NOMO-1 treated with DMSO at 0.1 percent for 48 hours (cell line): ENCODE results near the gene BTG1.

Experiments used
- DNase-seq: peaks from one replicate; lab custom pipeline; 2025; ENCODE audit not compliant: unreplicated experiment; lab: John Stamatoyannopoulos, UW

Gene BTG1

DNA sequence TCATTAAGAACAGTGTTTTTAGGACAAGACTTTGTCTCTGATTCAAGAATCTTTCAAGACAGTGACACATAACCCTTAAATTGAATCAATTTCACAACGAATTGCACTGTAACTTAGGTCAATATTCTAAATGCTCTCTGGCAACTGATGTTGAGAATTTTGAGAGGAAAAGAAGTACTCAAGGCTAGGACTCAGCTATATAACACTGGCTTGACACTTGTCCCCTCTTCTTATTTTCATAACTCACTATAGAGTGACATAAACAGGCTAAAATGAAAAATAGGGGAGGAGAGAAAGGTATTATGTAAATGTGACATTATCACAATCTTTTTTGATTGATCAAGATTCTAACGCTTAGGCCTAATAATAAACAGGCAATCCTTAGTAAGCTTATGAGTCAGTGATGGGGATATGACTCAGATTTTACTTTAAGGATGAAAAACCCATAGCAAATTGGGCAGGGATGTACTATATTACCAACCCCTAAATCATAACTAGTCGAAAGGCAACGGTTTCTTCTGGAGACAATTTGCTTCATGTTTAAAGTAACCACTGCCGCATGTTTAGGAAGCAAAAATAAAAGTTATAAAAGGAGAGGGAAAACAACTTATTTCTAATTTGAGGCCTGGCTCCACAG, 10.9 kb downstream of the BTG1 start:
- peak; percentile 48 for DNase-seq

DNA sequence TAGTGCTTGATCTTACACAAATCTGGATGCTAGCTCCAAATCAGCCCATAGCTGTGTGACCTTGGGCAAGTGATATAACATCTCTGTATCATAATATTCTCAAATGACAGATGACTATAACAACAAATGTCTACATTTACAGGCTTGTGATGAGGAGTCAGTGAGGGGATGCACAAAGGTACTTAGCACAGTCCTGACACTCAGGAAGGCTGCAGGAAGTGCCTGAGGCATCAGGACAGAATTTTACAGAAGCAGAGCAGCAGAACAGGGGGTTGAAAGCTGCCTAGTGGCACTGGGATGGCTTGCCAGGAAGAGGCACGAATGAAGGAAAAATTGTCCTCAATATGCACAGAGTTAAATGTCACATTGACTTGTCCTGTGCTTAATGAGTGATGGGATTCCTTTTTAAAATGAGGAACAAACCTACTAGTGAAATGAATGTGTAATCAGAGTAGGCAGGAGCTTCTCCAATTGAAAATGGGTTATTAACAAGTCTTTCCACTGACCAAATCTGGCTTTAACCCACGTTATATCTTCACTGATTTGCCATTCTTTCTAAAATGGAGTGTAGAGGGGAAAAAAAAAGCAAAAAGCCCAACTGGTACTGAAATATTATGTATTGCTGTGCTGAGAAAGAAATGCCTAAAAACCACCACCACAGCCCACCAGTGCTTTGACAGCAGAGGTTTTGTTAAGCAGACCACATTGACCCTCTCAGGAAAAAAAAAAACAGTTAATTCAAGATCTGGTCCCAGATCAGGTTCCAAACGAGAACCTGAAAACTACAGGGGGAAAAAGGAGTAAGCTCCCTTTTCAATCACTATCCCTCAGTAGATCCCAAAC, 11.6 kb downstream of the BTG1 start:
- DNase-seq: peak; percentile 76

DNA sequence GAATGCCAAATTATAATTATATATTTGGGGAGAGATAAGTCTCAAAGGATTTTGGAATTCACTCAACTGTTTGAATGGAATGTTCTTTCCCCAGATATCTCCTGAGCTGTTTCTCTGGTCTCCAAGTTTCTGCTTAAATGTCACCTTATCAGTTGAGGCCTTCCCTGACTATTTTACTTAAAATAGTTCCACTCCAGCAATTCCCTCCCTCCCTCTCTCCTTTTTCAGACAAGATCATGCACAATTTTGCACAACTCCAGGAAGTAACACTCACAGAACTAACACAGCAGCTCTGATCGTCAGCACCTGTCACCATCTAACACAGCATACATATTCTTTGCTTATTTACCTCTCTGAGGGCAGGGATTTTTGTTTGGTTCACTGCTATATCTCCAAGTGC, 12.5 kb downstream of the BTG1 start:
- no peak for DNase-seq

DNA sequence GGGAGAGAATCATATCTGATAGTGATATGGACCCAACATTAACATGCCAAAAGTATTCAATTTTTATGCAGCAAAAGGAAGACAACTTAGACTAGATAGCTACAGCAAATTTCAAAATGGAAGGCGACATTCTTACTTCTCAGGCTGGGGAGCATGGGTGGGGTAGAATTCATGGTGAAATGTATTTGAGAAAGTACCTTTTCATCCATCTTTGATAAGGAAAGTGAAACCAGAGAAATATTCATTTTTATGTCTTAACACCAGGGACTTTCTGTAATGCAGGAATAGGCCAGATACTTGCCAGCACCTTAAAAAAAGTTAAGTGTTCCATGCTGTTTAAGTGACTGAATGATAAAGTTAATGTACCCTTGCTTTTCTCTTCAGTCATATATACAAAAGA, 13.4 kb downstream of the BTG1 start:
- DNase-seq: no peak

DNA sequence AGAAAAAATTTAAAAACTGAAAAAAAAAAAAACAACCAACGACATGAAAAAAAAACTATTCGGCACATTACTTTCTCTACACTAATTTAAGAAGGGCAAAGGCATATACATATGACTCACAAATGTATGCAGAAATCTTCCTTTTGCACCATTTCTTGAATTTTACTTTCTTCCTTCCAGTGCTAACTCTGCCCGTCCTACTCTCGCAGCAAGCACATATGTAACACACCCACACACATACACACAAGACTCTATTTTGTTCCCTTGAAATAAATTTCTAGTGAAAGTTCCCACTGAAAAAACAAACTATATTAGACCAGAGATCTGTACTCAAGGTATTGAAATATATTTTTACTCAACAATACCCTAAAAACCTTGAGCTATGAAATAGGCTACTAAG, 14.6 kb downstream of the BTG1 start:
- no peak for DNase-seq

DNA sequence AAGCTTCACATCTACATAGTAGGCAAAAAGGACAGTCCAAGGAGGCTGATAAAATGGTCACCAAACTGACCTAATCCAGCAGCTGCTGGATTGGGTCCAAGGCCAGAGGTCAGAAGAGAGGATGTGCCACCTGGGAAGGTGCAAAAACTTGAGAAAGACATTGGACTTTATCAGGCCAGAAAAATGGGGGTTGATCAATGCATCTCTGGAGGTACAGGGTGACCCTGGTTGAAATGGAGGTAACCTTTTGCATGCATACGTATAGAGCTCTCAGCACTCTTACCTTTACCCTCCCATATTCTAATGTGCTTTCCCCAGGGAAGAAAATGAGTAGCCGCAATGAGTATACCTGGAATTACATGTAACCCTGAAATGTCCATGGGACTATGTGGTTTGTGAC, 16.0 kb downstream of the BTG1 start:
- no peak for DNase-seq

DNA sequence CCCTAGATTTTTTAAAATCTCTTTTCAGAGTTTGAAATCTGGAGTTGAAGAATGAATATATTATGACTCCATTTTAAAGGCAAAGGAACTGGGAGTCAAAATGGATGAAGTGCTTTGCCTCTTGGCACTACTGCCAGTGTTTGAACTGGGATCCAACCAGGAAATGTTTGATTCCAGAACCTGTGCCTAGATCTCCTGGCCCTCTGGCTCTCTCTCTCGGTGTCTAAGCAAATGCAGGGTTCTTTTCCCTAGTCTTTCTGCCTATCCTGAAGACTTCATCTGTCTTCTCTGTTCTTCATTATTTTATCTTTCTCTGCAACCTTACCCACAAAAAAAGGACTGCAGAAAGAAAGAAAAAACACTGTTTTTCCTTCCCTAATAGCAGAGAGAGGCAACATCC, 17.0 kb downstream of the BTG1 start:
- DNase-seq: no peak

DNA sequence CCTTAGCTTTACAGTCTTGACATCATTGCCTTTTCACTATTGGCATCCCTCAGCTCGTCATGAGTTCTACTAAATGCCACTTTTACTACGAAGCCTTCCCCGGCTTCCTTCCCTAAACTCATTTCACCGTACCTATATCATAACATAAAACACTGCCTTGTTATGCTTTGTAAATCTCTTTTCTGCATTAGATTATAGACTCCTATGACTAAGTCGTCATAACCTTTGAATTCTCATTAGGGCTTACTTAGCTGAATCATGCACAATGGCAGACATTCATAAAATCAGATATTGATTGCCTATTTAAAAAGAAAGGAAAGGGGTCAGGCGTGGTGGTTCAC, 21.0 kb downstream of the BTG1 start:
- no peak for DNase-seq

DNA sequence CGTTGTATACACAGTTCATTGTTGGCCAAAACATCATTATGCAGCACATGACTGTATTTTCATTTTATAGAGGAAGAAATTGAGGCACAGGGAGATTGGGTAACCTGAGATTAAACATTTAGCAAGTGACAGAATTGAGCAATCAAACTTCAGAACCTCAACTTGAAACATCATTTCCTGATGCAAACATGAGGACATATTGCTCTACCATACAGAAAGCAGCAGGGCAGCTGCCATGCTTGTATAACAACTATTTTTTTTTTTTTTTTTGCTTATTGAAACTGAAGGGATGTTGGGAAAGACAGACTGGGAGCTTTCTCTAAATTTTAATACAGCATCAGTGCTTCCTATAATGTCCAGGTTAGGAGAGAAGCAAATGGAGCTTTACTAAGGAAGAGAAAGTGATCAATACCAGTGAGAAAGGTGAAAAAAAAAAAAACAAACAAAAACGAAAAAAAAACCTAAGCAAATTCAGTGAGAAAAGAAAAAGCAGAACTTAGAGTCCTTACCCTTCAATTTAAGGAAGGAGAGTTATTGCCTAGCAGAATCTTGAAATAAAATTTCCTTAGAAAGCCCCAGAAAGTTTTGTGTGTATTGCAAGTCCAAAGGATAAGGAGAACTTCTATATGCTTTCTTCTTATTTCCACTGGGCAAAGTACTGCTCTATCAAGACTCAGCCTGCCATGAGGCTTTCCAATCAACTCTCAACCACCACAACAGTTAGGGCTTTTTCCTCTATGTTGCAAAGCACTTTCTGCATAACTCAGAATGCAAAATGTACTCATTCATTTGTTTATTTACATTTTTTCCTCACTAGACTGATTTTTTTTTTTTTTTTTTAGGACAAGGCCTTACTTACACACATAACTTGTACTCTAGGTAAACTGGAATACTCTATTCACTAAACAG, 21.6 kb downstream of the BTG1 start:
- DNase-seq: peak; percentile 86

DNA sequence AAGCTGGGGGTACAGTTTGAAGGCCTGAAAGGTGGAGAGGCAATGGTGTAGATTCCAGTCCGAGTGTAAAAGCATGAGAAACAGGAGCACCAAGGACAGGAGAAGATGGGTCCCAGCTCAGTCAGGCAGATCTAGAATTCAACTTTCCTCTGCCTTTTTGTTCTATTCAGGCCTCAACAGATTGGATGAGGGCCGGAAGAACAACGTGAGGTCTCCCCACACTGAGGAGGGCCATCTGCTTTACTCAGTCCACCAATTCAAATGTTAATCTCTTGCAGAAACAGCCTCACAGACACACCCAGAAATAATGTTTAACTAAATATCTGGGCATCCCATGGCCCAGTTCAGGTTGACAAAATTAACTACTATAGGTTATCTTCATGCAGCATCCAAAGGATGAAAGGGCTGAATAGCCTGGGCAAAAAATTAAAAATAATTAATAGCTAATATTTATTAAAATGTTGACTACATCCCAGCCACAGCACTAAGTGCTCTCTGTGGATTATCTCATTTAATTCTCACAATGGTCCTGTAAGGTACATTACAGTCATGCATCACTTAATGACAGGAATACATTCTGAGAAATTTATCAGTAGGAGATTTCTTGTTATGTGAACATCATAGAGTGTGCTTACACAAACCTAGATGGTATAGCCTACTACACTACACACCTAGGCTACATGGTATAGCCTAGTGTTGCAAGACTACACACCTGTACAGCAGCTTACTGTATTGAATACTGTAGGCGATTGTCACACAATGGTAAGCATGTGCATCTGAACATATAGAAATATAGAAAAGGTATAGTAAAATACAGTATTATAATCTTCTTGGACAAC, 22.5 kb downstream of the BTG1 start:
- no peak for DNase-seq

DNA sequence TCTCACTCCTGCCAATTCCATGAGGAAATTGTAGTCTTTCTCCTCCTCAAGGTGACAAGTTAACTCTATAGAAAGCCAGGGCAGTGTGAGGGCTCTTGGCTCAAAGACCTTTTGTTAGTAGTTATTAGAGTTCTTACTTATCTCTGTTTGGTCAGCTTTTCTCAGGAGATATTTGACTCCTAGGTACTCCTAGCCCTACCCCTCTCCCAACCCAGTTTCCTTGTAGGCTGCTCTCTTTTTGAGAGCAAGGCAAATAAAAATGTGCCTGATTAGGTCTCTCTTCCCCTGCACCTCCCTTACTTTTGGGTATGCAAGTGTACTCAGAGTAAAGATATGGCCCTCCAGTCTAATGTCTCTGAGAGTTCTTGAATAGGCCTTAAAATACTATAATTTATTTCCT, 23.8 kb downstream of the BTG1 start:
- no peak for DNase-seq

DNA sequence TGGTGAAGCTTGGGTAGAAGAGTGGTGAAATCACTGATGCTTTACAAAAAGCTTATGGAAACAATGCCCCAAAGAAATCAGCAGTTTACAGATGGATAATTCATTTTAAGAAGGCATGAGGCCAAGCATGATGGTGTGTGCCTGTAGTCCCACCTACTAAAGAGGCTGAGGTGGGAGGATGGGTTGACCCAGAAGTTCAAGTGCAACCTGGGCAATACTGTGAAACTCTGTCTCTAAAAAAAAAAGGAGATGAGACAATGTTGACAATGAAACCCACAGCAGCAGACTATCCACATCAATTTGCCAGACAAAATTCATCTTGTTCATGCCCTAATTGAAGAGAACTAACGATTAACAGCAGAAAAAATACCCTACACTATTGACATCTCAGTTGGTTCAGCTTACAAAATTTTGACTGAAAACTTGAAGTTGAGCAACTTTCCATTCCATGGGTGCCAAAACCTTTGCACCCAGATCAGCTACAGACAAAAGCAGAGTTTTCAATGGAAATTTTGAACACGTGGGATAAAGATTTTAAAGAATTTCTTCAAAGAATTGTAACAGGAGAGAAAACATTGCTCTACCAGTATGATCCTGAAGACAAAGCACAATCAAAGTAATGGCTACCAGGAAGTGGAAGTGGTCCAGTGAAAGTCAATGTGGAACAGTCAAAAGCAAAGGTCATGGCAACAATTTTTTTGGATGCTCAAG, 26.7 kb downstream of the BTG1 start:
- no peak for DNase-seq

DNA sequence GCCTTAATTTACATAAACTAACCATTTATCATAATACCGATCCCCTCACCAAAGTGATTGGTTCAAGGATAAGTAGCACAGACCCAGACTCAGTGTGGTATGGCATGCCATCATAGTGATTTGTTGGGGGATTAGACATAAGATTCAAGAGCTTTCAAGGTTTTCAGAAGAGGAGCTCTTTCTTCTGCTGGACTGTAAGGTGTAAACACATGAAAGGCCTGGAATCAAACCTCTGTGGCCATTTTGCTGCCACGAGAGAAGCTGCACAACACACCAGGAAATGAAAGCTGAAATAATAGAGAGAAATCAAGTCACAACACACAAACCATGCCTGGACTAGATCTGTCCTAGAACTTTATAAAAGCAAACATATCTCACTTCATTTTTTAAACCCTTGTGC, 30.8 kb downstream of the BTG1 start:
- no peak for DNase-seq

DNA sequence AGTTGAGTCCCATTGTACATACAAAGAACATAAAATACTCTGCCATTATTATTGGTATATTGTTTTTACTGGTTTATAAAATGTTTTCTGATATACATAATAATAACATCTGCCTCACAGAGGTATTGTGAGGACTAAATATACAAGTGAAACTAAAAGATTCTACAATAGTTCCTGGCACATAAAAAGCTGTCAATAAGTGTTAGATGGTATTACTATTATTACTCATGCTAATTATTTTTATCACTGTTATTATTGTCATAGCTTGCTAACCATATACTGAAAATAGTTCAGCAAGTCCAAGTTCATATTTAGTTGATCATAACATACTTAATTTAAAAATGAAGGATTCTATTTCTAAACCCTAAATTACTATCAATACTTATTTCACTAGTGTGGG, 34.4 kb downstream of the BTG1 start:
- DNase-seq: no peak

DNA sequence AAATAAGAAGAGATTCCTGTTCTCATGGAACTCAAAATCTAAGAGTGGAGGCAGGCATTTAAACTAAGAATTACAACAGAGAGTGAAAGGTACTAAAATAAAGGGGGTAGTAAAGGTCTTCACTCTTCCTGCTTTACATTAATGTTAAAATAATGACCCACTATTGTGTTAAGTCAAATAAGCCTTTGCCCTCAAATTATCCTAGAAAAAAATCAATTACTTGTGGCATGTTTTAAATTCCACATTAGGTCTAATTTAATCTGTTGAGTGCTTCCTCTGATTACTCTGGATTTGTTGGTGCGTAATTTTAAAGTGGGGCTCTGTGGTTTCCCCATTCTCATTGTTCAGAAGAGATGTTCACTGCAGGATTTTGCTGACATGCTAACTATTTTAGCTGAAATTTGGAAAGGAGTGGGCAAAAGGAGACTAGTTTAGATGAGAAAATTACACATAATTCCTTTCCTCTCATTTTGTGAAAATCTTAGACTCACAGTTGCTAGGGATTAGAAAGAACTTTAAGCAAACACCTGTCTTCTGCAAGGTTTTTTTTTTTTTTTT, 35.5 kb downstream of the BTG1 start:
- no peak for DNase-seq

DNA sequence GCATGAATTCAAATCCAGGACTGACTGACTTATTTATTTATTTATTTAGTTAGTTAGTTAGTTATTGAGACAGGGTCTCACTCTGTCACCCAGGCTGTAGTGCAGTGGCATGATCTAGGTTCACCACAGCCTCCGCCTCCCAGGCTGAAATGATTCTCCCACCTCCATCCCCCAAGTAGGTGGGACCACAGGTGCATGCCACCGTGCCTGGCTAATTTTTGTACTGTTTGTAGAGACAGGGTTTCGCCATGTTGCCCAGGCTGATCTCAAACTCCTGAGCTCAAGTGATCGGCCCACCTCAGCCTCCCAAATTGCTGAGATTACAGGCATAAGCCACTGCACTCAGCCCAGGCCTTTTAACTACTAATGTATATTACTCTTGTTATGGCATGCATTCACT, 36.0 kb downstream of the BTG1 start:
- no peak for DNase-seq

DNA sequence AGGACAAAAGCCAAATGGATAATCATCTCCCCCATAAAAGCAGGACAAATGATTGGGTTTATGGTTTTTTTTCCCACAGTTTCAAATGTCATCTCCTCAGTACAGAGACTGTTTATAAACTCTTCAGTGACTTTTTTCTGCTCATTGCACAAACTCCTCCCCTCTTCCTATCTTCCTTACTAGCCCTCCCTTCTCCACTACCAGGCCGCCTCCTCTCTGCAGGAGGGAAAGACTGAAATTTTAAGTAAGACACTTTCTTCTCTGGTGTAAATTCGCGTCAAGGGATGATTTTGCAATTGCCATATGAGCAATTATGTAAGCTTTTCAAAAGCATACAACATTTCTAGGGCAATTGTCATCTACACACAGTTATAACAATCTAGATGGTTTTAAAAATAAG, 37.0 kb downstream of the BTG1 start:
- peak; percentile 76 for DNase-seq

DNA sequence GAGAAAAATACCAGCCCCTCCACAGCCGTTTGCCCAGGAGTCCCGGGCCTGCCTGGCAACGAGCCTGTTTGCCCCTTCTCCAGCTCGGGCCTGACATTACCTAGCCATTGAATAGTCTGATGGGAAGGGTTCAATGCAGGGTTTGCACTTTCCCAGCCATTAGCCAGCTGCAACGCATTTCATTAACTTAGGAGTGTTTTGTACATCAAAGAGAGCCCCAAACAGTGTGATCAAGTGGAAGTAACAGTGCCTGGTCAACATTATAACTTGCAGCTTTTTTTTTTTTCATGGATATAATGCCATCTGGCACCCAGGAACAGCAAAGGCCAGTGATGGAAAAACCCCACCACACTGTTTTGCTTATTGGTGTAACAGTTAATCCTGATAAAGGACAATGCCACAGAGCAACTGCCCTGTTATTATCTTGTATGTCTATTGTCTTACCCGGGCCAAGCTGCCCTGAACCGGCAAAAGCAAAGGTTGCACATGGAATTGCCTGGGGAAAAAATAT, 38.0 kb downstream of the BTG1 start:
- no peak for DNase-seq

DNA sequence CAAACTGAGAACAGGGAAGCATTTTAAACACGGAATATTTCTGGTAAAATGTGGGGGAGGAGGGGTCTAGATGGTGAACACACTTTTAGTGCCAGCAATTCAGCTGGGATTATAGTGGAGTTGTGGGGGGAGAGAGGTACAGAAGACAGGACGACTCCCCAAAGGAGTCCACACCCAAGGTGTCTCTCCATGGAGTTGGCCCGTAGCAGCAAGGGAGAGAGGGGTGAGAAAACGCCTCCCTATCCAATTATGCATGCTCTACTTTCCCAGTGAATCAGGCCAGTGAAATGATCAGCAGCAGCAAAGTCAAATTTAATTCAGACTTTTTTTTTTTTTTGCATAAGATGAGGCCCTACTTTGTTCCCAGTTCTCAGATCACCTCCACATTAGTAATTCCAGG, 38.6 kb downstream of the BTG1 start:
- DNase-seq: no peak

DNA sequence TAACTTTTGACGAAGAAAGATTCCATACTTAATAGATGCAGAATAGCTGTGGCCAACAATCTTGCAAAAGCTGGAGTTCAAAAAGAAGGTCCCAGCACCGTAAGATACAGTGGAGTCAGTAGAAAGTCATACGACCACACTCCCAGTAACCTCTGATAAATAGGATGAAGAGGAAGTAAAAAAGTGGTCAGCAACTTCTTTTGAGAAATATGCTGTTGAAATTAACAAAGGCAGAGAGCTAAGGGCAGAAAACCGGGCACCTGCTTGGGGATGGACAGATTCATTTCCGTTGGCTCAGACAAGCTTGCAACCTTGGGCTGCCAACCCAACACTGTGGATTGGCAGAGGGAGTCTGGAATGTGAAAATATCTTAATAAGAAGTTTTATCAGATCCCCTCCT, 40.0 kb downstream of the BTG1 start:
- peak; percentile 79 for DNase-seq
